Stomach (tissue), 9 donors: ENCODE data around the gene POU2AF1. TPM values are rescaled to one million over a fixed set of nuclear protein-coding genes. Genes with fewer than 3 reads are reported as not detected.
"Not testable (repeated sequence)": the region's sequence is repeated elsewhere in the genome, so short reads cannot be mapped to it uniquely, and the experiment has no call there.

Experiments
- DNase-seq, 2 donors: peaks; one replicate each; pipeline versions ENCODE4 v3.0.0 to v3.0.0-alpha.2; 2013 to 2019
- H3K27ac ChIP-seq, 5 donors: fragments of 200-600 bp in 4 of 5; sonication (generic) in 4 of 5; one replicate each; pipeline ENCODE4 v1.5.1; 2013 to 2019; ENCODE audit warnings: mild to moderate bottlenecking in 1 of 5, moderate library complexity in 1 of 5
- H3K27me3 ChIP-seq, 3 donors: fragments of 200-600 bp; sonication (generic); one replicate each; pipeline ENCODE4 v1.5.1; 2017 to 2019; ENCODE audit warnings: mixed run types in 1 of 3
- H3K36me3 ChIP-seq, 4 donors: fragments of 200-600 bp; sonication (generic); 1 replicate in 3 of 4; 2 replicates in 1 of 4; pipeline ENCODE4 v1.5.1; 2016 to 2019
- H3K4me1 ChIP-seq, 4 donors: fragments of 200-600 bp; sonication (generic); one replicate each; pipeline ENCODE4 v1.5.1; 2016 to 2019
- H3K4me3 ChIP-seq, 4 donors: fragments of 200-600 bp; sonication (generic) in 3 of 4; one replicate each; pipeline ENCODE4 v1.5.1; 2016 to 2019; ENCODE audit warnings: mild to moderate bottlenecking in 1 of 4
- H3K9me3 ChIP-seq, 4 donors: fragments of 200-600 bp; sonication (generic); one replicate each; pipeline ENCODE4 v1.5.1; 2016 to 2019
- EP300 ChIP-seq: sonication (generic); formaldehyde crosslinking; IDR thresholded peaks from one replicate; pipeline ENCODE4 v1.6.1; 2017; ENCODE audit warnings: antibody characterized with exemption
- POLR2A ChIP-seq, 4 donors: fragments of 450-650 bp; IDR thresholded peaks; one replicate each; pipeline ENCODE4 v1.6.1; 2016; ENCODE audit warnings: antibody characterized with exemption in 4 of 4, control low read depth in 2 of 4, mild to moderate bottlenecking in 1 of 4, moderate library complexity in 1 of 4
- POLR2AphosphoS5 ChIP-seq, 3 donors: sonication (generic); formaldehyde crosslinking; IDR thresholded peaks; one replicate each; pipeline ENCODE4 v1.6.1; 2016; ENCODE audit warnings: antibody characterized with exemption in 3 of 3
- WGBS, 5 donors: extraction: QIAGEN DNeasy Blood & Tissue Kit in 3 of 5; methylation state at CpG; one replicate each; pipeline versions ENCODE4 v1.1.5 to v1.1.7; 2013 to 2018; 5-methylcytosine and 5-hydroxymethylcytosine counted together
- intact Hi-C: fragments of 100-400 bp; cut with DNase I; formaldehyde crosslinking; loops from one replicate; pipeline ENCODE4 v1.15.1; 2023; ENCODE audit warnings: low total_unique reads
- polyA plus RNA-seq, 3 donors: library from polyadenylated mRNA; stranded (reverse); fragments of 200-250 nt; gene quantifications; one replicate each; pipeline ENCODE4 v1.2.3, GENCODE V29; 2013
- total RNA-seq, 5 donors: library from RNA; depleted of rRNA; stranded (reverse); fragments of >200 nt; gene quantifications; one replicate each; pipeline versions ENCODE4 v1.1.0 to v1.2.3, GENCODE V29; 2014 to 2016
- TF ChIP-seq, protein P1 (sequence below), 7 experiments: fragments of 450-650 bp in 4 of 7; fragments of 200-600 bp in 3 of 7; sonication (generic) in 3 of 7; IDR thresholded peaks; one replicate each; pipeline ENCODE4 v1.5.1; 2016 to 2019; ENCODE audit warnings: antibody characterized with exemption in 7 of 7, control low read depth in 2 of 7, mild to moderate bottlenecking in 1 of 7
- donor health status: healthy with polysubstance abuse.
- donor health status: Bipolar disorder and iron deficiency.
- donor health status: healthy.

POU2AF1 gene
- total and polyA plus RNA-seq, 8 donors: 2.8 to 43.2 (median 8.8) TPM; not detected in 1

DNA sequence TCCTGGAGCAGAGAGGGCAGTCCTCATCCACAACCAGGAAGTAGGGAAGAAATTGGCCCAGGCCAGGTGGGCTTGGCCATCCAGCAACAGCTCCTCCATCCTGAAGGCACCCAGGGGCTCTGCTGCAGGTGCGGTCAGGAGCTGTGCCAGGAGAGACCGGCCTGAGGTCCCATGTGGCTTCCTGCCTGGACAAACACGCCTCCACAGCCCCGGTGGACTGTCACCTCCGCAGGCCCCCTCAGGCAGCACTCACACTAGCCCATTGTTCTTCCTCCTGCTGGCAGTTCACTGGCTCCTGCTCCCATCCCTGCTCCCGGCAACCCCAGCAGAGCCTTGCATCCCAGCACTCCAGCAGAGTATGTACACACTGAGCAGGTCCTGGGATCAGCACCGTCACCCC, 16.0 kb upstream of the POU2AF1 start:
- peak; percentile 37 to 41 for DNase-seq
- TF ChIP-seq, protein P1, sequence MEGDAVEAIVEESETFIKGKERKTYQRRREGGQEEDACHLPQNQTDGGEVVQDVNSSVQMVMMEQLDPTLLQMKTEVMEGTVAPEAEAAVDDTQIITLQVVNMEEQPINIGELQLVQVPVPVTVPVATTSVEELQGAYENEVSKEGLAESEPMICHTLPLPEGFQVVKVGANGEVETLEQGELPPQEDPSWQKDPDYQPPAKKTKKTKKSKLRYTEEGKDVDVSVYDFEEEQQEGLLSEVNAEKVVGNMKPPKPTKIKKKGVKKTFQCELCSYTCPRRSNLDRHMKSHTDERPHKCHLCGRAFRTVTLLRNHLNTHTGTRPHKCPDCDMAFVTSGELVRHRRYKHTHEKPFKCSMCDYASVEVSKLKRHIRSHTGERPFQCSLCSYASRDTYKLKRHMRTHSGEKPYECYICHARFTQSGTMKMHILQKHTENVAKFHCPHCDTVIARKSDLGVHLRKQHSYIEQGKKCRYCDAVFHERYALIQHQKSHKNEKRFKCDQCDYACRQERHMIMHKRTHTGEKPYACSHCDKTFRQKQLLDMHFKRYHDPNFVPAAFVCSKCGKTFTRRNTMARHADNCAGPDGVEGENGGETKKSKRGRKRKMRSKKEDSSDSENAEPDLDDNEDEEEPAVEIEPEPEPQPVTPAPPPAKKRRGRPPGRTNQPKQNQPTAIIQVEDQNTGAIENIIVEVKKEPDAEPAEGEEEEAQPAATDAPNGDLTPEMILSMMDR (IDR thresholded peaks at IDR 0.05): no peak
- TF ChIP-seq POLR2A (IDR thresholded peaks at IDR 0.05): no peak
- no peak for TF ChIP-seq EP300
- TF ChIP-seq POLR2AphosphoS5 (IDR thresholded peaks at IDR 0.05): no peak
- H3K27me3 ChIP-seq: no peaks in the 10 kb centered on the region
- WGBS, 5 donors: 31 to 68% (median 35%) methylated on average over 3 to 7 of the region's 7 CpGs
- intact Hi-C loops: no loop called here
- no peaks in the 10 kb centered on the region for H3K36me3 ChIP-seq
- H3K9me3 ChIP-seq: no peaks in the 10 kb centered on the region
- no peak overlapping the region for H3K4me3 ChIP-seq
- peak overlapping the region in 1 of 5 donors; percentile 14 for H3K27ac ChIP-seq
- peaks cover 0 to 6% (median 2%) of the 10 kb centered on the region in 4 donors for H3K4me1 ChIP-seq

DNA sequence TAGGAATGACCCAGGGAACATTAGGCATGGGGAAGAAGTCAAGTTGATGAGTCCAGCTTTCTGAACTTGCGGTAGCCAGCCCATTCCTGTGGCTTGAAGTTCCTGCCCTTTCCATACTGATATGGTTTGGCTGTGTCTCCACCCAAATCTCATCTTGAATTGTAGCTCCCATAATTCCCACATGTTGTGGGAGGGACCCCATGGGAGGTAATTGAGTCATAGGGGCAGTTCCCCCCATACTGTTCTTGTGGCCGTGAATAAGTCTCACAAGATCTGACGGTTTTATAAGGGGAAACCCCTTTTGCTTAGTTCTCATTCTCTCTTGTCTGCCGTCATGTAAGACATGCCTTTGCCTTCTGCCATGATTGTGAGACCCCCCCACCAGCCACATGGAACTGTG, 15.1 kb upstream of the POU2AF1 start:
- H3K27ac ChIP-seq, intact Hi-C loops: not testable (repeated sequence)
- 63 to 83% (median 67%) methylated on average over 4 of the region's 4 CpGs for WGBS, 5 donors

DNA sequence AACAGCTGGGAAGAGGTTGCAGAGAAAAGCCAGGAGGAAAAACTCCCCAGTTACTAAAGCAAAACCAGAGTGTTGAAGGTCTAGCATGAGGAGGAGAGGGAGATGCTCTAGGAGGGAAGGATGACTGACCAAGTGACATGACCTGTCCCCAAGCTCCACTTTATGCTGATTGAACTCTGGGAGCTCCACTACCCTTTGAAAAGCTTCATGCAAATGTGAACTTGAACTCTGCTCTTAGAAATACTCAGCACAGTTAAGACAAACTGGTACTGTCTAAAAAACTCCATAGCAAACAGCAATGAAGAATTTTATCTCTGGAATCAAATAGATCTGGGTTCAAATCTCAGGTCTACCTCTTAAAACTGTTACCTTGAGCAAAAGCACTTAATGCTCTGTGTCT, 14.5 kb upstream of the POU2AF1 start:
- intact Hi-C loops: no loop called here
- no peaks in the 10 kb centered on the region for H3K9me3 ChIP-seq
- no peaks in the 10 kb centered on the region for H3K36me3 ChIP-seq
- H3K4me3 ChIP-seq: no peak overlapping the region
- DNase-seq: no peak
- no peak overlapping the region for H3K27ac ChIP-seq
- no peaks in the 10 kb centered on the region for H3K27me3 ChIP-seq
- TF ChIP-seq POLR2A (IDR thresholded peaks at IDR 0.05): no peak
- no peak for TF ChIP-seq EP300
- TF ChIP-seq, protein P1 (IDR thresholded peaks at IDR 0.05): no peak
- TF ChIP-seq POLR2AphosphoS5 (IDR thresholded peaks at IDR 0.05): no peak
- peaks cover 0 to 6% (median 2%) of the 10 kb centered on the region in 4 donors for H3K4me1 ChIP-seq

More for the DNA sequence above, 15.1 kb upstream of the POU2AF1 start:
- H3K4me3 ChIP-seq, H3K27me3 ChIP-seq, DNase-seq, H3K36me3 ChIP-seq, H3K9me3 ChIP-seq, H3K4me1 ChIP-seq: not testable (repeated sequence)

DNA sequence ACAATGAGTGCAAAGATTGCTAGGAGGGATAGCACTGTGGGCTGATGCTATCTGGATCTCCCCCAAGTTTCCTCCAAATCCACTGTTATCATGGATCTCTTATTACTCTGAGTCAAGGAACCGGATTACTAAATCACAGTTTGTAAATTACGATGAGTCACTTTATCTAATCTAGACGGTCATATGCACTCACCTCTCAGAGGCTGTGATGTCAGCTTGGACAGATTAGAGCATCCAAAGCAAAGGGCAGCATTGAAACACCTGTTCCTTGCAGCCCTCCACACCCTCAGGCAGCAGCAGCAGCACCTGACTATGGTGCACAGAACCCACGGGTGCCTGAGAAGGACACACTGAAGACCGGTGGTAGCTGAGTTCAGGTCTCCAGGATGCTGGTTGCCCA, 14.0 kb upstream of the POU2AF1 start:
- H3K4me1 ChIP-seq: peaks cover 0 to 6% (median 2%) of the 10 kb centered on the region in 4 donors
- WGBS, 5 donors: 59 to 81% (median 71%) methylated on average over 4 to 5 of the region's 5 CpGs
- no peak for DNase-seq
- H3K9me3 ChIP-seq: no peaks in the 10 kb centered on the region
- intact Hi-C loops: no loop called here
- no peak overlapping the region for H3K4me3 ChIP-seq
- no peaks in the 10 kb centered on the region for H3K27me3 ChIP-seq
- TF ChIP-seq POLR2AphosphoS5 (IDR thresholded peaks at IDR 0.05) (no peak), POLR2A (IDR thresholded peaks at IDR 0.05) (no peak), EP300 (no peak)
- TF ChIP-seq, protein P1 (IDR thresholded peaks at IDR 0.05): no peak
- no peak overlapping the region for H3K27ac ChIP-seq
- no peaks in the 10 kb centered on the region for H3K36me3 ChIP-seq

DNA sequence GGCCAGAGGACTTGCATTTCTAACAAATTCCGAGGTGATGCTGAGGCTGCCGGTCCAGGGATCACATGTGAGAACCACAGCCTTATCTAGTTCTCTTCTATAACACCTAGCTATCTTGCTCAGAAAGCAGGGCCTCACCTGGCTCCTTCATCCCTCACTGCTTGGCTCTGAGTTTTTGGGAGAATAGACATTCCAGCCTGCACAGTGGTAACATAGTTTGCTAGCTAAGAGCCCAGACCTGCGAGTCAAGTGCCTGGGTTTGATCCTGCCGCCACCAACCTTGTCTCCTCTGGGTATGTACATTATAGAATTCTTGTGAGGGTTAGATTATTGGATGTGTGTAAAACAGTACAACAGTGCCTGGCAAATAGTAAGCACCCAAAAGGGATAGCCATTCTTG, 13.5 kb upstream of the POU2AF1 start:
- Histone ChIP-seq H3K9me3 (no peaks in the 10 kb centered on the region), H3K27me3 (no peaks in the 10 kb centered on the region), H3K36me3 (no peaks in the 10 kb centered on the region), H3K4me1 (peaks cover 3 to 9% (median 4%) of the 10 kb centered on the region in 4 donors), H3K4me3 (no peak overlapping the region), H3K27ac (no peak overlapping the region)
- DNase-seq: no peak
- 90 to 98% (median 94%) methylated on average over 4 of the region's 4 CpGs for WGBS, 5 donors
- no peak for TF ChIP-seq POLR2A (IDR thresholded peaks at IDR 0.05)
- TF ChIP-seq, protein P1 (IDR thresholded peaks at IDR 0.05): no peak
- no peak for TF ChIP-seq EP300
- TF ChIP-seq POLR2AphosphoS5 (IDR thresholded peaks at IDR 0.05): no peak
- intact Hi-C loops: no loop called here
